GM21619 (cell line): ENCODE data around the gene CPNE5.

ENCODE experiments used
- ATAC-seq: cut with Tn5 transposase; IDR thresholded peaks from one replicate; pipeline ENCODE4 v1.9.1; 2021; ENCODE audit not compliant: unreplicated experiment

Gene CPNE5

GRCh38 chr6:36858407-36858981 lies 19.2 kb upstream of the CPNE5 start:
- no peak for ATAC-seq

DNA sequence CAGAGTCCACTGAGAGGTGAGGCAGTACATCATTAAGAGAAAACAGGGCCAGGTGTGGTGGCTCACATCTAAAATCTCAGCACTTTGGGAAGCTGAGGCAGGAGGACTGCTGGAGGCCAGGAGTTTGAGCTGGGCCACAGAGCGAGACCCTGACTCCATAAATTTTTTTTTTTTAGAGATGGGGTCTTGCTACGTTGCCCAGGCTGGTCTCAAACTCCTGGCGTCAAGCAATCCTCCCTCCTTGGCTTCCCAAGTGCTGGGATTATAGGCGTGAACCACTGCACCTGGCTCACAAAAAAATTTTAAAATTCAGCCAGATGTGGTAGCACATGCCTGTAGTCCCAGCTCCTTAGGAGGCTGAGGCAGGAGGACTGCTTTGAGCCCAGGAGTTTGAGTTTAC lies 18.1 kb upstream of the CPNE5 start:
- no peak for ATAC-seq

GRCh38 chr6:36856277-36856676 lies 17.0 kb upstream of the CPNE5 start:
- ATAC-seq = no peak

DNA sequence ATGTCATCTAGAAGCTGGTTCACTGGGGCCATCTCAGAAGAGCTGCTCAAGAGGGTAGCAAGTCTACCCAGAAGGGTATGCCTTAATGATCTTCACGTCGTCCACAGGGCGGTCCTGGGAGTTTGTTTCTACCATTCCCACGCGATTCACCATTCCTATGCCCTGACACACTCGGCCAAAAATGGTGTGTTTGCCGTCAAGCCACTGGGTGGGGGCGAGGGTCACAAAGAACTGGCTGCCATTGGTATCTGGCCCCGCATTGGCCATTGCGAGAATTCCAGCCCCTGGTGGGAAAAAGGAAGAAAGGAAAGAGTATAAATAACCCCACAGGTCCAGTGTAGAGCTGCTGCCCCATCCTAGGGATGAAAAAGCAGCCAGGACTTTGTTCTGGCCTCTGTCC lies 16.5 kb upstream of the CPNE5 start:
- ATAC-seq = no peak

GRCh38 chr6:36853325-36853724 lies 14.1 kb upstream of the CPNE5 start:
- no peak for ATAC-seq

DNA sequence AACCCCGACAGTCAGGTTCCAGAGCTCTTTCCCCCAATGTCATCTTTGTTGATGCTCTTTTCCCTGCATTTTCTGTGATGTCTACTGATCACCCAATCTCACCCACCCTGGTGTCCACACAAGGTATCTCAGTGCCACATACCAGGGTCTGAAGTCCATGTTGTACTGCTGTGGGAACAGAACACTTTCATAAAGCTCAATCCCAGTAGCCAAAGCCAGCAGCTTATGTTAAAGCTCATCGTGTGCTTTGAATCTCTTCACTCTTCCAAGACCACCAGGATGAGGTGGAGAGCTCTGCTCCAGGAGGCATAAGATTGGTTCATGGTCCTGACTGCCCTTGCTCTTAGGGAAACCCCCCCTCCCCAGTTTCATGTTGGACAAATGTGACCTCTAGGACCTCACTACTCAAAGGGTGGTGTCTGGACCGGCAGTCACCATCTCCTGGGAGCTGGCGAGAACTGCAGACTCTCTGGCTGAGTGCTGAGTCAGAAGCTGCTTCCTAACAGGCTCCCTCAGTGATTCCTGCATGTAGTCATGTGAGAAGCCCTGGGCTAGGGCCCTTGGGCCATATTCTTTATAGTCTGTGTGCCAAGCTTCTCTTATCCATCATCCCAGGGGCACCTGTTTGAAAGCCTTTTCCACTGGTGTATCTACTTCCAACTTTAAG lies 13.4 kb upstream of the CPNE5 start:
- ATAC-seq = no peak

- no peak for ATAC-seq
These were observed 12.4 kb upstream of the CPNE5 start for GRCh38 chr6:36851626-36852025.

- ATAC-seq = no peak
These were observed 11.9 kb upstream of the CPNE5 start for GRCh38 chr6:36851149-36851614.

DNA sequence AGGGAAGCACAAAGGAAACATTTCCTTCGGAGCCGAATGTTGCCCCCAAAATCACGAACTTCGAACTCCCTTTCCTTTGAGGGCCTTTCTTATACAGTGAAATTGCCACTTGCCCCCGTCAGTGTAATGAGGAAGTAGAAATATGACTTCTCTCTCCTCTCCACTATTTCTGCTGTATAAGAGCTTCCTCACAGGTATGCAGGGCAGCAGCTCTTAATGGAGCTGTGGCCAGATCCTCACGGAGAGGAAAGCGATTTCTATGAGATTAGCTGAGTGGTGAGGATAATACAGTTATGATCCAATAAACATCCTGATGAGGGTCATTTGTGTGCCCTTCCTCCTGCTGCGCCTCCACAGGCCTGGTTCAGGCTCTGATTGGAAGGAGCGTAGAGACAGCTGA lies 10.8 kb upstream of the CPNE5 start:
- no peak for ATAC-seq

DNA sequence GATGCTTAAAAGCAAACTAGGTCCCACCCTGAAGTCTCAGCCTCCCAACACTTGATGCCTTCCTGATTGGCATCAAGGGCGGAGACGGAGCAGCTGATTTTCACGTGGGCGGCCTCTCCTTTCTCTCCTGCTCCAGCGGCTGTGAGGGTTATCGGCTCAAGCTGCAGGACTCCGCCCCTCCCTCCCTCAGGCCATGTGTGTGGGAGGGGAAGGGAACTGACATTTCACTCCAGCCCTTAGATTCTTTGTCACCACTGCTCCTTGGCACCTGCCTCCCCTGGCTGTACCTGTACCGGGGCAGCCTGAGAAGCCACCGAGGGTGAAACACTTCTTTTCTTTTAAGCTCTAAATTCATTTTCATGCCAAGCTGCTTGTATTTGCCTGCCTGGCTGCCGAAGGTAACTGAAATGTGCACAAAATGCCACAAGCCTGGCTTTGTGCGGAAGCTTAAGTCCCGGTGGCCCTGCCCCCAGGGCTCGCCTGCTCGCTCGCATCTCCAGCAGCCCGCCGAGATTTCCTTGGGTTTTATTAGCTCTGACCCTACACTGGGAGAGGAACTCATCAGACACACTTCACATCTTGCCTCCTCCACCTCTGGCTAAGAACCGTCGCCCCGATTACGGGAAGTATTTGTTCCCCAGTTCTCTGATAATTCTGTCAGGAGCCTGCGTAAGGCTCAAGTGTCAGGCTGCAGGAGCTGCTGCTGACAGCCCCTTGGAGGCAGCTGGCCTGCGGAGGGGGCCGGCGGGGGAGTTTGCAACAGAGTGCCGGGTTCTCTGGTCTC lies 9.6 kb upstream of the CPNE5 start:
- no peak for ATAC-seq

- no peak for ATAC-seq
These were observed 8.7 kb upstream of the CPNE5 start for GRCh38 chr6:36847991-36848390.

GRCh38 chr6:36847152-36847551 lies 7.9 kb upstream of the CPNE5 start:
- no peak for ATAC-seq

GRCh38 chr6:36845233-36845632 lies 6.0 kb upstream of the CPNE5 start:
- no peak for ATAC-seq

DNA sequence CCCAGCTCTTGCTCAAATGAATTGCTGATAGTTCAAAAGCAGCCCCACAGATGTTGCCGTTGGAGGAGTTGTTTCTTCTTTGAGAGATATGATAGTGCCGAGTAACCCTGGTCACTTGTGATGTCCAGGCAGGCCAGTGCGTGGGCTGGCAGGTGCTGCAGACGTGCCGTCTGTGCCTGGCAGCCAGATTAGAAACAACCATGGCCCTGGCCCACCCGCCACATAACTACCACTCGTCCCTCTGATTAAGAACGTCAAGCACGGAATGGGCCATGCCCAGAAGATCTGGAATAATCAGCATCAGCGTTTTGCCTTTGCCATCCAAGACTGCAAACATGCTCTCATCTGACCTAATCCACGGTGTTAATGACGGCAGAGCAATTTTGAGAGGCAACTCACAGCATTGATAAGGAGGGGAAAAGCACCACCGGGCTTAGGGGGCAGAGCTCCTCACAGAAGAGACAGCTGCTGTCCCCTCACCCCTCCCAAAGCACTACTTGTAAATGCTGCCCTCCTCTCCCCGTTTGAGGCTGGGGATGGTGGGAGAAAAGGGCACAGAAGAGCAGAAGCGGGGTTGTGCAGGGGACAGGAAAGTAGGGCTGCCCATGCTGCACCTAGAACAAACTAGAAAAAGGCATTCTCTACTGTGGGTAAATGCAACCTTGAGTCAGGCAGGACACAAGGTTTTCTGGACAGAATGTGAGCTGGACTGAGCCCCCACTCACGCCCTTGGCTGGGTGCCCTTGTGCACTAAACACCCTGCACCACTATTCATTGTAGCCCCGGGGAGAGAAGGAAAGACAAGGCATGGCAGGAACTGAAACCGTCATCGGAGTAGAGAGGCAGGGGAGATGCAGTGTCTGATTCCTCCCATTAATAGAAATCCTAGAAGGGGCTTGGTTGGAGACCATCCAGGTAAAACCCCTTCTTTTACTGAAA lies 5.3 kb upstream of the CPNE5 start:
- ATAC-seq = no peak

DNA sequence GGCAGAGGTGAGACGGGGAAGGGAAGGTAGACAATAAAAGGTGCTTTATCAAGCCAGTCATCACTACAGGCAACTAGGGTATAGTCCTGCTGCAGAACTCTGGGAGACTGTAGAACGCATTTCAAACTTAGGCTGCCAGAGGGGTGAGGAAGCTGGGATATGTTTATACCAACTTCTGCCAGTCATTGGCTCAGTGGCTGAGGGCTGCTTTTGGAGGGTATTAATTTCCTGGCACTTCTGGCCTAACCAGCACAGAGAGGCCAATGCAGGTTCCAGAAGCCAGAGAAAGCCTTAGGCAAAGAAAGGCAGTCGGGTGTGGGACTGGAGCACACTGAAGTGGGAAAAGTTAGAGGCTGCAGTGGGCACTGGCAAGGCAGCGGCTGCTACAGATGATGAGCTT lies 3.9 kb upstream of the CPNE5 start:
- no peak for ATAC-seq

DNA sequence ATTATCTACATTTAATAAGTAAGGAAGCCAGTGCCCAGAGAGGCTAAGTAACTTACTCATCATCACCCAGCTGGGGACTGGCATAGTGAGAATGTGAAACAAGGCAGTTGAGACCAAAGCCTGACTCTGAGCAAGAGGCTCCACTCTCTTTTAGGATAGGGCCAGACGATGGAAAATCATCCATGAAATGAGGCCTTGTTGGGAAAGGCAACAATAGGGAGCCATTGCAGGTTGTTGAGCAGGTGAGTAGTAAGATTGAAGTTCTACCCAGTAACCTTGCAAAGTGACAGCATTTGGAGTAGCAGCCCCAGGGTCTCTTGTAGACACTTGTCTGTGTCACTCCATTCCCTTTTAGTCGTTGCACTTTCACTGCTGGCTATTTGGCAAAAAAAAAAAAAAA lies 2.5 kb upstream of the CPNE5 start:
- ATAC-seq = no peak

DNA sequence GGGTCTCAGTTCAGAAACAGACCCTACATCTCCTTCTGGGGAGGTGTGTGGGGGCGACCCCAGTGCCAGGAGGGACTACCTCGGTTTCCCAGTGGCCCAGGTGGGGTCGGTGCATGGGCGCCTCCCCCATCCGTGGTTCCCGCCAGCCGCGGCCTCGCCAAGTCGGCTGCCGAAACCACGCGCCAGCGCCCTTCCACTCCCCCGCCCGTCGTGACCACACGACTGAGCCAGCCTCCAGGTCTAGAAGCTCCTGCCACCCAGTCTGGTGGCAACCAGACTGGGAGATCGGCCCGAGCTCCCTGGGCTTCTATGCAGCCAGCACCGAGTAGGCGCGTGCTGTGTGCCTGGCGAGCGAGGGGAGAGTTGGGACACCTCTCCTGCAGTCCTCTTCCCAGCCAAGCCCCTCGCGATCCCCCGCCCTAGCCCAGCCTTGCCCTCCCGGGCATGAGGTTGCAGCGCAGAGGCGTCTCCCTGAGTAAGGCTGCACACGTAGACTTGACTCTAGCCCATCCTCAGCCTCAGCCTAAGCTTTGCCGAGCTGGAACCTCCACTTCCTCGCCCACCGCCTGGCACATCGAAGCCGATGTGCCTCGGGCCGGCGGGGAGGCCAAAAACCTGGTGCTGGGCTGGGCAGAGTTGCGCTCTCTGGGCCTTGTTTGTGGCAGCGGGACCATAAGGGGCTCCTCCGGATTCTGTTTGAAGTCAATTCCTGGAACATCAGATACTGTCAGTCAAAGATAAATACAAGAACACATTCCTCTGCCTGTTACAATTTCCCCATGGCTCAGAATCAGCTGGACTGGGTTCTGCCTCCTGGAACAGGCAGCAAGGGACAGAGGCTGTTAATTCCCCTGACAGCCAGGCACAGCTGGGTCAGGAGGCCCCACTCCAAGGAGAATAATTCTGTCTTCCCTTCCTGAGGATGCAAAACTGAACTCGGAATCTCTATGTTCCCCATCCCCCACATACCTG lies 1.5 kb upstream of the CPNE5 start:
- no peak for ATAC-seq

DNA sequence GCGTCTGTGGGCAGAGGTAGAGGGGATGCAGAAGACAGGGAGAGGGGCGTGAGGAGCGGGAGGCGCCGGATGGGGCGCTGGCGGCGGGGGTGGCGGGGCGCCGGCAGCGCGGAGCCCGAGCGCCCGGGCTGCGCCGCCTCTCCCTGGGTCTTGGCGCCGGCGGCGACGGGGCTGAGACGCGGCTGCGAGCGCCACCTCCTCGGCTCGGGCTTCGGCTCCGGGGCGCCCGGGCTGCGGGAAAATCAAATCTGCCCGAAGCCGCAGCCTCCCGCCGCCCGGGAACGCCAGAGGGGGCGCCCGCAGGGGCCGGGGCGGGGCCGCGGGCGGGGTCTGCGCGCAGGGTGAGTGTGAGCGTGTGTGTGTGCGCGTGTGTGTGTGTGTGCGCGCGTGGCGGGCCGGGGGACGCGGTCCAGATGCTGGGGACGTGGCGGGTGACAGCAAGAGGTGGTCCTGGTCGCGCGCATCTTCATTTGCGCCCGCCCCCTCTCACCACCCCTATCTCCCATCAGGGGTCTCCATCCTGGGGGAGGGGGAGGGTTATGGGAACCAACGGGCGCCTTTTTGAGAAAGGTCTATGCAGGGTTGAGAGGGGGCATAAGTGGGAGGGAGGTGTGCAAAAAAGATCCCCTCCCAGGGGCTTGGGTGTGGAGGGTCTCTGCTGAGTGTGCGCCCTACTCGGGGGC lies 646 bp upstream of the CPNE5 start:
- no peak for ATAC-seq

DNA sequence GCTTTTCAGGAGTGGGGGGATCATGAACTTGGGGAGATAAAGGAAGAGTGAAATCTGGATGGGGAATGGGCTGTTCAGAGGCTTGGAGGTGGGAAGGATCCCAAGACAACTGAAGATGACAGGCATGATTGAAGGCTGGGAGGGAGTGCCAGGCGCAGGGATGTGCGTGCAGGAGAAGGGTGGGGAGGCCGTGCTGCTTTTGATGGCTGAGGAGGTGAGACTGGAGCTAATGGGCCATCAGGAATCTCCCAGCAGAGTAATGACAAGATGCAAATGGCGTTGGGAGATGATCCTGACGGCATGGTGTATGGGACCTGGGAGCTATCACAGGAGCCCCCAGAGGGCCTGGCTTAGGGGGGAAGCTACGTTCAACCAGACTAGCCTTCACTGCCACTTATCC lies 1.6 kb downstream of the CPNE5 start:
- ATAC-seq = no peak

DNA sequence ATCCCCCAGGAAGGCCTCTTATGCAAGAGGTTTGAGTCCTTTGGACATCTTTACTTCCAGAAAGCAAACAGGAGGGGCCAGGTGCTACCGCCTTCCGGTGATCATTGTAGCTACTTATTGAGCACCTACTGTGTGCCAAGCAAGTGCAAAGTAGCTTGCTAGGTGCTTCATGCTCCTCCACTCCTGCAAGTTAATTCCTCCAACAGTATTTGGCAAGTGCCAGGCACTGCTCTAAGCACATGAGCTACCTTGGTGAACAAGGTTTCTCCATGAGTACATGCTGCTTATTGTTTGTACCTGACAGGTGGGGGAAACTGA lies 2.3 kb downstream of the CPNE5 start:
- ATAC-seq = no peak
